ENCODE results near the gene COL6A2. TPM values are rescaled to one million over a fixed set of nuclear protein-coding genes. Genes with fewer than 3 reads are reported as not detected.
"Not testable (repeated sequence)": the region's sequence is repeated elsewhere in the genome, so short reads cannot be mapped to it uniquely, and the experiment has no call there.

Gene COL6A2
- total RNA-seq, 4 donors from 2014 or later, result 942 to 1,525 (median 1,202) TPM

DNA sequence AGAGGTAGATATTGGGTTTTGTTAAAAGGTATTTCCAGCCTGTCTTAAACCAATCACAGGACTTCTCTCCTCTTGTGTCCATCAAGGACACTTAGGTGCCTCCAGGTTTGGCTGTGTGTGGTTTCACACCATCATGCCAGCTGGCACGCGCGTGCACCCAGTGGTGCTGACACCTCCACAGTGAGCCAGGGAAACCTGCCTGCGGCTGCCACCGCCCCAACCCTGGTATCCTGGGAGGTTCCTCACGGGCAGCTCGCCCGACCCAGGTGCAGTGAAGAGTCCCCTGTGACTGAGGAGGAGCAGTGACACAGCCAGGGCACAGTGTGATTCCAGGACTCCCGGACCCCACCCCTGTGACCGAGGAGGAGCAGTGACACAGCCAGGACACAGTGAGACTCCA lies 13.2 kb upstream of the COL6A2 start:
- DNase-seq (ENCODE audit: extremely low spot score), result peak; percentile 57
- peaks cover 0 to 4% (median 0%) of the 10 kb centered on the region in 4 donors for H3K9me3 ChIP-seq
- H3K36me3 ChIP-seq, result no peaks in the 10 kb centered on the region
- intact Hi-C loops (cut with DNase I), result no loop called here
- TF ChIP-seq POLR2A (IDR thresholded peaks at IDR 0.05; ENCODE audit: low read depth), result no peak
- TF ChIP-seq POLR2AphosphoS5 (IDR thresholded peaks at IDR 0.05), result no peak
- H3K27ac ChIP-seq (replicated peaks in 1 of 4), result no peak overlapping the region
- peaks cover 12 to 33% (median 31%) of the 10 kb centered on the region in 4 donors for H3K4me1 ChIP-seq
- 96% methylated on average over 4 of the region's 10 CpGs for WGBS
- H3K4me3 ChIP-seq, result no peak overlapping the region
- no peaks in the 10 kb centered on the region for H3K27me3 ChIP-seq

GRCh38 chr21:46085259-46085658 lies 12.7 kb upstream of the COL6A2 start:
- DNase-seq (ENCODE audit: extremely low spot score); intact Hi-C loops (cut with DNase I); H3K4me3 ChIP-seq; H3K27me3 ChIP-seq; H3K36me3 ChIP-seq; H3K9me3 ChIP-seq; H3K27ac ChIP-seq (replicated peaks in 1 of 4): not testable (repeated sequence)
- 80% methylated on average over 4 of the region's 5 CpGs for WGBS
- H3K4me1 ChIP-seq, result peaks cover 7 to 27% (median 26%) of the 10 kb centered on the region in 4 donors

DNA sequence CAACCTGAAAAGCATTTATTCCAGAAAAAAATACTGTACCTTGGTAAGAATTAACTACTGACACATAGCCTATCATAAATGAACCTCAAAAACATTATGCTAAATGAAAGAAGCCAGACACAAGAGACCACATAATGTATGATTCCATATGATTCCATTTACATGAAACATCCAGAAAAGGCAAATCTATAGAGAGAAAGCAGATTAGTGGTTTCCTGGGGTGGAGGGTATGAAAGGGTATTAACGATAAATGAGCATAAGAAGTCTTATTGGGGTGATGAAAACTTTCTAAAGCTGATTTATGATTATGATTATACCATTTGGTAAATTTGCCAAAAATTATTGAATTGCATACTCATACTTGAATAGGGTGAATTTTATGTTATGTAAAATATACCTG lies 10.3 kb upstream of the COL6A2 start:
- no peaks in the 10 kb centered on the region for H3K36me3 ChIP-seq
- 88% methylated on average over 1 of the region's 1 CpG for WGBS
- peaks cover 6 to 30% (median 28%) of the 10 kb centered on the region in 4 donors for H3K4me1 ChIP-seq
- H3K4me3 ChIP-seq, result no peak overlapping the region
- TF ChIP-seq POLR2A (IDR thresholded peaks at IDR 0.05; ENCODE audit: low read depth) (no peak), CTCF (IDR thresholded peaks at IDR 0.05) (no peak), POLR2AphosphoS5 (IDR thresholded peaks at IDR 0.05) (no peak), EP300 (IDR thresholded peaks at IDR 0.05) (no peak)
- peaks cover 0 to 4% (median 0%) of the 10 kb centered on the region in 4 donors for H3K9me3 ChIP-seq
- no peak overlapping the region for H3K27ac ChIP-seq (replicated peaks in 1 of 4)
- intact Hi-C loops (cut with DNase I), result no loop called here
- H3K27me3 ChIP-seq, result no peaks in the 10 kb centered on the region
- DNase-seq (ENCODE audit: extremely low spot score), result no peak

GRCh38 chr21:46088189-46088588 lies 9.7 kb upstream of the COL6A2 start:
- H3K27ac ChIP-seq (replicated peaks in 1 of 4), result no peak overlapping the region
- WGBS, result 93% methylated on average over 2 of the region's 2 CpGs
- TF ChIP-seq POLR2AphosphoS5 (IDR thresholded peaks at IDR 0.05), result no peak
- TF ChIP-seq EP300 (IDR thresholded peaks at IDR 0.05), result no peak
- TF ChIP-seq POLR2A (IDR thresholded peaks at IDR 0.05; ENCODE audit: low read depth), result no peak
- no peak for TF ChIP-seq CTCF (IDR thresholded peaks at IDR 0.05)
- H3K27me3 ChIP-seq, result no peaks in the 10 kb centered on the region
- H3K4me1 ChIP-seq, result peaks cover 11 to 34% (median 31%) of the 10 kb centered on the region in 4 donors
- H3K9me3 ChIP-seq, result peaks cover 0 to 4% (median 0%) of the 10 kb centered on the region in 4 donors
- no peak for DNase-seq (ENCODE audit: extremely low spot score)
- no peak overlapping the region for H3K4me3 ChIP-seq
- intact Hi-C loops (cut with DNase I), result no loop called here
- H3K36me3 ChIP-seq, result no peaks in the 10 kb centered on the region

- H3K27ac ChIP-seq (replicated peaks in 1 of 4), result peak overlapping the region in 2 of 4 donors; percentile 24 to 50
- no peak overlapping the region for H3K4me3 ChIP-seq
- H3K36me3 ChIP-seq, result no peaks in the 10 kb centered on the region
- H3K4me1 ChIP-seq, result peaks cover 15 to 37% (median 33%) of the 10 kb centered on the region in 4 donors
- intact Hi-C loops (cut with DNase I), result no loop called here
- TF ChIP-seq CTCF (IDR thresholded peaks at IDR 0.05), result no peak
- no peak for TF ChIP-seq POLR2A (IDR thresholded peaks at IDR 0.05; ENCODE audit: low read depth)
- no peak for TF ChIP-seq EP300 (IDR thresholded peaks at IDR 0.05)
- no peak for TF ChIP-seq POLR2AphosphoS5 (IDR thresholded peaks at IDR 0.05)
- WGBS, result 75% methylated on average over 5 of the region's 5 CpGs
- peaks cover 0 to 4% (median 0%) of the 10 kb centered on the region in 4 donors for H3K9me3 ChIP-seq
- H3K27me3 ChIP-seq, result no peaks in the 10 kb centered on the region
- DNase-seq (ENCODE audit: extremely low spot score), result peak; percentile 84
These were observed 8.6 kb upstream of the COL6A2 start for GRCh38 chr21:46089285-46089684.

DNA sequence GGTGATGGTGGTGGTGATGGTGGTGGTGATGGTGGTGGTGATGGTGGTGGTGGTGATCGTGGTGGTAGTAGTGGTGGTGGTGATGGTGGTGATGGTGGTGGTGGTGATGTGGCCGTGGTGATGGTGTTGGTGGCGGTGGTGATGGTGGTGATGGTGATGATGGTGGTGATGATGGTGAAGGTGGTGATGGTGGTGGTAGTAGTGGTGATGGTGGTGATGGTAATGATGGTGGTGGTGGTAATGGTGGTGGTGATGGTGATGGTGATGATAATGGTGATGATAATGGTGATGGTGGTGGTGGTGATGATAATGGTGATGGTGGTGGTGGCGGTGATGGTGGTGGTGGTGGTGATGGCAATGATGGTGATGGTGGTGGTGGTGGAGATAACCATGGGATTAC lies 6.8 kb upstream of the COL6A2 start:
- peaks cover 0 to 4% (median 0%) of the 10 kb centered on the region in 4 donors for H3K9me3 ChIP-seq
- peak overlapping the region; percentile 99 to 100 (median 99) for H3K27ac ChIP-seq (replicated peaks in 1 of 4)
- no peaks in the 10 kb centered on the region for H3K27me3 ChIP-seq
- no peak for DNase-seq (ENCODE audit: extremely low spot score)
- H3K4me3 ChIP-seq, result no peak overlapping the region
- H3K4me1 ChIP-seq, result peaks cover 18 to 55% (median 50%) of the 10 kb centered on the region in 4 donors
- no peak for TF ChIP-seq POLR2AphosphoS5 (IDR thresholded peaks at IDR 0.05)
- TF ChIP-seq EP300 (IDR thresholded peaks at IDR 0.05), result no peak
- TF ChIP-seq CTCF (IDR thresholded peaks at IDR 0.05), result no peak
- no peak for TF ChIP-seq POLR2A (IDR thresholded peaks at IDR 0.05; ENCODE audit: low read depth)
- H3K36me3 ChIP-seq, result no peaks in the 10 kb centered on the region
- intact Hi-C loops (cut with DNase I), result no loop called here
- WGBS, result 79% methylated on average over 4 of the region's 4 CpGs

All from esophagus muscularis mucosa (tissue), 4 donors.